ENCODE measurements around the gene ZNF597. TPM values are rescaled to one million over a fixed set of nuclear protein-coding genes. Genes with fewer than 3 reads are reported as not detected.

Gene ZNF597
- total RNA-seq (1 to 10 TPM; 1.5 to 2.5 (median 2.1) TPM), polyA plus RNA-seq (1 to 10 TPM in 1 of 3 donors, under 1 TPM in 2; 0.69 to 1.2 (median 0.99) TPM)

- H3K27me3 ChIP-seq, result no peaks in the 10 kb centered on the region
- peaks cover 0 to 19% (median 7%) of the 10 kb centered on the region in 4 donors for H3K36me3 ChIP-seq
- H3K9me3 ChIP-seq, result no peaks in the 10 kb centered on the region
- TF ChIP-seq POLR2A (IDR thresholded peaks at IDR 0.05) (peak in 1 of 2 donors; percentile 9), CTCF (IDR thresholded peaks at IDR 0.05) (no peak), POLR2AphosphoS5 (IDR thresholded peaks at IDR 0.05) (peak; percentile 15 to 67 (median 58))
- H3K27ac ChIP-seq, result peak within 1 kb of the TSS; percentile 54 to 79 (median 76)
- 44 to 47% methylated on average over 61 of the region's 61 CpGs for WGBS, 2 donors
- H3K4me3 ChIP-seq, result peak within 1 kb of the TSS; percentile 34 to 67 (median 56)
- DNase-seq, result peak; percentile 91
- intact Hi-C loops (cut with DNase I), result loop anchor here (5.0 kb wide), 1 partner anchor 41 kb away; the partner anchor contains the start of genes ZNF174 and ZSCAN32
- H3K4me1 ChIP-seq, result peaks cover 0 to 17% (median 7%) of the 10 kb centered on the region in 4 donors
These were observed at the start of gene ZNF597, which contains the start of gene NAA60 for GRCh38 chr16:3443108-3444031. TSS of gene ZNF597 (minus strand) at chr16:3443504. CDS start at chr16:3443153, 351 bp downstream. TSS of gene NAA60 (plus strand) at chr16:3443680. CDS start at chr16:3476228, 32,548 bp downstream.

- no peak for DNase-seq
- no peak overlapping the region for H3K4me3 ChIP-seq
- H3K36me3 ChIP-seq, result peaks cover 0 to 3% (median 0%) of the 10 kb centered on the region in 4 donors
- no peaks in the 10 kb centered on the region for H3K27me3 ChIP-seq
- H3K27ac ChIP-seq, result no peak overlapping the region
- WGBS, 2 donors, result 78 to 89% methylated on average over 10 of the region's 10 CpGs
- no peaks in the 10 kb centered on the region for H3K4me1 ChIP-seq
- TF ChIP-seq POLR2A (IDR thresholded peaks at IDR 0.05), result no peak
- TF ChIP-seq CTCF (IDR thresholded peaks at IDR 0.05), result no peak
- no peak for TF ChIP-seq EP300 (IDR thresholded peaks at IDR 0.05)
- no peak for TF ChIP-seq POLR2AphosphoS5 (IDR thresholded peaks at IDR 0.05)
- no peaks in the 10 kb centered on the region for H3K9me3 ChIP-seq
- intact Hi-C loops (cut with DNase I), result no loop called here
These were observed 49.1 kb upstream of the ZNF597 start for GRCh38 chr16:3492356-3492755.

GRCh38 chr16:3490911-3491629, 47.8 kb upstream of the ZNF597 start:
- no peak for DNase-seq
- no peaks in the 10 kb centered on the region for H3K4me1 ChIP-seq
- no peak overlapping the region for H3K4me3 ChIP-seq
- H3K27me3 ChIP-seq, result no peaks in the 10 kb centered on the region
- 27 to 61% methylated on average over 17 of the region's 17 CpGs for WGBS, 2 donors
- TF ChIP-seq POLR2A (IDR thresholded peaks at IDR 0.05), result no peak
- no peak for TF ChIP-seq CTCF (IDR thresholded peaks at IDR 0.05)
- no peak for TF ChIP-seq EP300 (IDR thresholded peaks at IDR 0.05)
- no peak for TF ChIP-seq POLR2AphosphoS5 (IDR thresholded peaks at IDR 0.05)
- intact Hi-C loops (cut with DNase I), result no loop called here
- peaks cover under 1 to 15% (median 3%) of the 10 kb centered on the region in 4 donors for H3K36me3 ChIP-seq
- H3K27ac ChIP-seq, result no peak overlapping the region
- H3K9me3 ChIP-seq, result no peaks in the 10 kb centered on the region

- no peaks in the 10 kb centered on the region for H3K27me3 ChIP-seq
- H3K27ac ChIP-seq, result no peak overlapping the region
- peaks cover 19 to 38% (median 26%) of the 10 kb centered on the region in 4 donors for H3K36me3 ChIP-seq
- no peaks in the 10 kb centered on the region for H3K4me1 ChIP-seq
- intact Hi-C loops (cut with DNase I), result no loop called here
- 73 to 80% methylated on average over 9 to 10 of the region's 13 CpGs for WGBS, 2 donors
- no peaks in the 10 kb centered on the region for H3K9me3 ChIP-seq
- DNase-seq, result no peak
- TF ChIP-seq EP300 (IDR thresholded peaks at IDR 0.05) (no peak), POLR2AphosphoS5 (IDR thresholded peaks at IDR 0.05) (no peak), CTCF (IDR thresholded peaks at IDR 0.05) (no peak), POLR2A (IDR thresholded peaks at IDR 0.05) (no peak)
- no peak overlapping the region for H3K4me3 ChIP-seq
These were observed 45.5 kb upstream of the ZNF597 start for GRCh38 chr16:3488801-3489200.

Data from sigmoid colon (tissue), 7 donors.